Hepatocyte (in vitro differentiated cells): ENCODE data around the gene INPP4B.

Source experiments
- EZH2 ChIP-seq: fragments of 200-600 bp; sonication (generic); IDR thresholded peaks from 2 replicates; pipeline ENCODE4 v1.6.1; 2016; ENCODE audit warnings: antibody characterized with exemption, mild to moderate bottlenecking, borderline replicate concordance
- TF ChIP-seq, protein P1 (sequence below): fragments of 200-600 bp; sonication (generic); IDR thresholded peaks from 2 replicates; pipeline ENCODE4 v1.5.1; 2016; ENCODE audit warnings: antibody characterized with exemption, mild to moderate bottlenecking; ENCODE audit not compliant: poor library complexity

DNA sequence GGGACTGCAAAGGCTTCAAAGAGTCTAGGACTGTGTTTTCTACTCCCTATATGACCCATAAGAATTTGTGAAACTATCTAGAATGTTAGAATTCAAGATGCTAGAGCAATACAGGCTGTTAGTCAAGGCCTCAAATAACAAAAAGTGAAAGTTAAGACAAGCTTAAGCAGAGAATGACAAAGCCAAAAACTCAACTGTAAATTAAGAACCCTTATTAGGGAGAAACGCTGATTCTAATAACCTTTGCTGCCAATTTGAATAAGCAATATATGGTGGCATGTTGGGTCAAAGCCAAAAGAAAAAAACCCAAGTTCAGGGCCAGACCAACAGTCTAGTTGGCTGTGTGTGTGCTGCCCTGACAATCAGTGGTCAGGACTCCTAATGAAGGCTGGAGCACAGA is 160.0 kb downstream of the INPP4B start:
- TF ChIP-seq, protein P1, sequence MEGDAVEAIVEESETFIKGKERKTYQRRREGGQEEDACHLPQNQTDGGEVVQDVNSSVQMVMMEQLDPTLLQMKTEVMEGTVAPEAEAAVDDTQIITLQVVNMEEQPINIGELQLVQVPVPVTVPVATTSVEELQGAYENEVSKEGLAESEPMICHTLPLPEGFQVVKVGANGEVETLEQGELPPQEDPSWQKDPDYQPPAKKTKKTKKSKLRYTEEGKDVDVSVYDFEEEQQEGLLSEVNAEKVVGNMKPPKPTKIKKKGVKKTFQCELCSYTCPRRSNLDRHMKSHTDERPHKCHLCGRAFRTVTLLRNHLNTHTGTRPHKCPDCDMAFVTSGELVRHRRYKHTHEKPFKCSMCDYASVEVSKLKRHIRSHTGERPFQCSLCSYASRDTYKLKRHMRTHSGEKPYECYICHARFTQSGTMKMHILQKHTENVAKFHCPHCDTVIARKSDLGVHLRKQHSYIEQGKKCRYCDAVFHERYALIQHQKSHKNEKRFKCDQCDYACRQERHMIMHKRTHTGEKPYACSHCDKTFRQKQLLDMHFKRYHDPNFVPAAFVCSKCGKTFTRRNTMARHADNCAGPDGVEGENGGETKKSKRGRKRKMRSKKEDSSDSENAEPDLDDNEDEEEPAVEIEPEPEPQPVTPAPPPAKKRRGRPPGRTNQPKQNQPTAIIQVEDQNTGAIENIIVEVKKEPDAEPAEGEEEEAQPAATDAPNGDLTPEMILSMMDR = no peak
- no peak for TF ChIP-seq EZH2
